Fibroblast of villous mesenchyme (primary cell): ENCODE results near the gene PRSS36. TPM values are rescaled to one million over a fixed set of nuclear protein-coding genes. Genes with fewer than 3 reads are reported as not detected.

ENCODE experiments used
- DNase-seq: peaks from one replicate; pipeline ENCODE4 v3.0.0-alpha.2; 2010; ENCODE audit warnings: low read depth
- H3K4me3 ChIP-seq: 2 replicates; pipeline ENCODE4 v1.5.1; 2011; ENCODE audit warnings: low read depth, mild to moderate bottlenecking, low read length
- CTCF ChIP-seq: IDR thresholded peaks from 2 replicates; pipeline ENCODE4 v1.5.1; 2012; ENCODE audit warnings: low read depth, mild to moderate bottlenecking, low read length; ENCODE audit not compliant: insufficient read depth
- total RNA-seq: library from RNA; depleted of rRNA; stranded (reverse); fragments of >200 nt; gene quantifications from 2 replicates; pipeline ENCODE4 v1.2.3, GENCODE V29; 2012

The PRSS36 gene
- total RNA-seq, 1 donor, result under 0.01 TPM

- H3K4me3 ChIP-seq, result no peak overlapping the region
- DNase-seq, result no peak
- no peak for TF ChIP-seq CTCF
Measured at GRCh38 chr16:31134625-31135534, 15.0 kb downstream of the PRSS36 start.

DNA sequence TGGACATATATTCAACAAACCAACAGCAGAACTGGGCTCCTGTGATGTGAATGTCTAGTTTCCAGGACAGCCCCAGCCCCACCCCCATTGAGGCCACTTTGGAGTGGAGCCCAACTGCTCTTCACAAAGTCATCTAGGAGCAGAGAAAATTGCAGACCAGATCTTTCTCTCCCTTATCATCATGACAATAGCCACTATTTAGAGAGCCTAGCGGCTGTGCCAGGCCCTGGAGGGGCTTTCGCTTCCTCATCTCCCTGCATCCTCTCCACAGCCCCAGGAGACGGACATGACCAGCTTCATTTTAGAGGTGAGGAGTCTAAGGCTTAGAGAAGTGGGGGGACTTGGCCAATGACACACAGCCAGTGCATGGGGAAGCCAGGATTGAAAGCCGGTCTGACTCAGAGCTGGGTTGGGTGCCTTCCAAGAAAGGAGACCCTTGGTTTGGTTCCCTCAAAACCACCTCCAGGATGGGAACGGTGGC, 15.7 kb downstream of the PRSS36 start:
- H3K4me3 ChIP-seq, result no peak overlapping the region
- TF ChIP-seq CTCF, result no peak
- DNase-seq, result no peak

DNA sequence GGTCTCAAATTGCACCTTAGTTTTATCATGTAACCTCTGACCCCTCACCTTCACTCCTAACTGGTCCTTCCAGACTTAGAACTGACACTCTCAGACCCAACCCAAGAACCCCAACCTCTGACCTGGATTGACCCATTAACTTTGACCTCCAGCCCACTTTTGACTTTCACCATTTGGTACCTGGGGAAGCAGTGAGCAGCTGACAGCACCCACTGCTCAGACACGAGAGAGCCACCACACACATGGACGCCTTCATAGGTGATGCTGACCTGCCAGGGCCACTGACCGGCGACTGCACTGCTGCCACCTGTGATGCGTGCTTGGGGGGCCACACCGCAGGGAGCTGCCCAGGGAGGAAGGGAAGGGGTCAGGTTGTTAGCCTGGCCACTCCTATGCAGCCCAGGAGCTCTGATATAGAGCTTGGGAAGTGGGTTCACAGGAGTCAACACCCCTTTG, 16.8 kb downstream of the PRSS36 start:
- no peak for DNase-seq
- TF ChIP-seq CTCF, result no peak
- no peak overlapping the region for H3K4me3 ChIP-seq

DNA sequence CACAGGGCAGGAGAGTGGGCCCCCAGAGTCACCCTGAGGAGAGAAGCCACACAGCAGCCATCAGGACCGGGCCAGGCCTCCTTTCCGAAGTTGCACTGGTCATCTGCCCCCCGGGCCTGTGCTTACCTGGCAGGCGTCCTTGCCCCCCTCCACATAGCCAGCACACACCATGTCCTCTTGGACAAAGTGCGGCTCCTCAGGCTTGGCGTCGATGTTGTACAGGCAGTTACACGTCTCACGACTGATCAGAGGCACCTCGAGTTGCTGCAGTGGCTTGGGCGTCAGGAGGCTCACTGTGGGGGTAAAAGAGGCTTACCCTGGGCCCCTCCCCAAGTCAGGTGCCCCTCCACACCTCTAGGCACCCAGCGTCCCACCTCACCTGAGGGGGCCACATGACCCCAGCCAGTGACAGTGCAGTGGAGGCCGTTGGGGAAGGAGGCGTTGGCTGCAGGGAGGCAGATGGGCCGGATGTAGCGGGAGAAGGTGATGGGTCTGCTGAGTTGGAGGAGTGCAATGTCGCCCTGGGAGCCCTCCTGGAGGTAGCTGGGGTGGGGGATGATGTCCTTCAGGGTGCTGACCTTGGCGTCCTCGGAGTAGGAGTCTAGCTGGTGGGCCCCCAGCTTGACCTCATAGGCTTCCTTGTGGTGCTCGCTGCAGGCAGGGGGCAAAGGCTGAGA, 17.4 kb downstream of the PRSS36 start:
- H3K4me3 ChIP-seq, result no peak overlapping the region
- no peak for TF ChIP-seq CTCF
- DNase-seq, result no peak

DNA sequence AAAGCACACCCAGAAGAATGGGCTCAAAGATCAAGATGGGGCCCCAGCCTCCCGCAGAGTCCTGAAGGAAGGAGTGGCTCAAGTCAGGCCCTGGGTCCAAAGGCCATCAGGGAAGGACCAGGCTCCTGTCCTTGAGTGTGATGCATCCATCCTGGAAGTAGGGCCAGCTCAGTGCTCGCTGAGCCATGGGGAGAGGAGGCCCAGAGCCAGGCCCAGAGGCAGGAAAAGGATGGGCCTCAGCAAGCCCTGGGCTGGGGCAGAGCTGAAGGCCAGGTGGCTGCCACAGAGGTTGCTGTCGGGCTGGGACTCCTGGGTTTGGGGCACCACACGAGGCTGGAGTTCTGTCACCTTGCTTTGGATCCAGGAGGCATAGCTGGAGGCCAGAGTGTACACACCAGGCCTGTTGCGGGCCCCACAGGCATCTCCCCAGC, 18.0 kb downstream of the PRSS36 start:
- DNase-seq, result no peak
- no peak for TF ChIP-seq CTCF
- no peak overlapping the region for H3K4me3 ChIP-seq

GRCh38 chr16:31131416-31131815, 18.4 kb downstream of the PRSS36 start:
- TF ChIP-seq CTCF, result no peak
- DNase-seq, result no peak
- no peak overlapping the region for H3K4me3 ChIP-seq
